Endothelial cell of umbilical vein (primary cell): ENCODE data around the gene AADAC. TPM values are rescaled to one million over a fixed set of nuclear protein-coding genes. Genes with fewer than 3 reads are reported as not detected.

Experiments used
- BruUV-seq: library from RNA; stranded (reverse); fragments of 400-500 nt; replicated peaks from 2 replicates; lab custom pipeline; 2021; lab: Mats Ljungman, UMichigan
- CTCF ChIA-PET: fragments of 300-600, 350-600 bp; sonication (Branson Sonifier 250); formaldehyde crosslinking; loops from one replicate; lab custom pipeline; 2021; ENCODE audit warnings: antibody characterized with exemption, inconsistent platforms; lab: Charles Lee
- POLR2A ChIA-PET: fragments of 300-600, 350-600 bp; sonication (Branson Sonifier 250); formaldehyde crosslinking; loops from one replicate; lab custom pipeline; 2021; ENCODE audit warnings: antibody characterized with exemption, inconsistent platforms; lab: Charles Lee
- DNase-seq: peaks from one replicate; pipeline ENCODE4 v3.0.0-alpha.2; 2011; ENCODE audit warnings: low read depth, low spot score
- FAIRE-seq: peaks from 2 replicates; lab custom pipeline; 2011; peaks lifted over from hg19 to GRCh38; lab: Jason Lieb, UNC
- H2AFZ ChIP-seq: 2 replicates; pipeline ENCODE4 v1.6.0; 2012; ENCODE audit warnings: low read depth, low read length, control low read depth, inconsistent platforms
- H3K27ac ChIP-seq: 2 replicates; pipeline ENCODE4 v1.5.1; 2011; ENCODE audit warnings: low read depth, mild to moderate bottlenecking, control low read depth, low read length, moderate library complexity; ENCODE audit not compliant: insufficient read depth
- H3K27me3 ChIP-seq, 2 experiments: 2 replicates each; pipeline versions ENCODE4 v1.6.0 to v1.6.1; 2011; ENCODE audit warnings: low read length in 2 of 2, mixed read lengths in 1 of 2; ENCODE audit not compliant: control insufficient read depth in 2 of 2, insufficient read depth in 2 of 2
- H3K36me3 ChIP-seq, 2 experiments: 2 replicates in 1 of 2; 3 replicates in 1 of 2; pipeline ENCODE4 v1.5.1; 2011; ENCODE audit warnings: low read length in 2 of 2, mild to moderate bottlenecking in 1 of 2, moderate library complexity in 1 of 2; ENCODE audit not compliant: control insufficient read depth in 2 of 2, insufficient read depth in 2 of 2; ENCODE audit errors: extremely low read depth in 1 of 2
- H3K4me1 ChIP-seq: 3 replicates; pipeline ENCODE4 v1.5.1; 2011; ENCODE audit warnings: mild to moderate bottlenecking, low read length; ENCODE audit not compliant: control insufficient read depth, insufficient read depth; ENCODE audit errors: extremely low read depth
- H3K4me2 ChIP-seq: 2 replicates; pipeline ENCODE4 v1.6.1; 2011; ENCODE audit warnings: low read length, control low read depth, mixed read lengths; ENCODE audit not compliant: insufficient read depth
- H3K4me3 ChIP-seq, 3 experiments: fragments of 200-600 bp in 1 of 3; sonication (generic), shearing (Covaris generic) in 1 of 3; replicated peaks in 1 of 3; 2 replicates each; pipeline ENCODE4 v1.5.1; 2011 to 2016; ENCODE audit warnings: control low read depth in 3 of 3, low read length in 3 of 3, mild to moderate bottlenecking in 2 of 3, inconsistent platforms in 1 of 3, low read depth in 1 of 3, moderate library complexity in 1 of 3; ENCODE audit not compliant: insufficient read depth in 1 of 3
- H3K79me2 ChIP-seq: 2 replicates; pipeline ENCODE4 v1.6.0; 2012; ENCODE audit warnings: low read length, inconsistent platforms; ENCODE audit not compliant: control insufficient read depth, insufficient read depth
- H3K9ac ChIP-seq: replicated peaks from 2 replicates; pipeline ENCODE3; 2011; ENCODE audit warnings: low read length, control low read depth; ENCODE audit not compliant: insufficient read depth; ENCODE audit errors: extremely low read depth
- H3K9me1 ChIP-seq: replicated peaks from 3 replicates; pipeline ENCODE4 v1.6.0; 2011; ENCODE audit warnings: mild to moderate bottlenecking, low read length; ENCODE audit not compliant: control insufficient read depth, insufficient read depth; ENCODE audit errors: extremely low read depth
- H3K9me3 ChIP-seq: replicated peaks from 2 replicates; pipeline ENCODE4 v1.5.1; 2012; ENCODE audit warnings: low read length, inconsistent platforms; ENCODE audit not compliant: control insufficient read depth, insufficient read depth
- H4K20me1 ChIP-seq: replicated peaks from 2 replicates; pipeline ENCODE3; 2011; ENCODE audit warnings: mild to moderate bottlenecking, low read length; ENCODE audit not compliant: control insufficient read depth, insufficient read depth; ENCODE audit errors: extremely low read depth
- EZH2 ChIP-seq: IDR thresholded peaks from 2 replicates; pipeline ENCODE4 v1.6.1; 2012; ENCODE audit warnings: borderline replicate concordance, low read depth, mild to moderate bottlenecking, moderate library complexity, low read length, inconsistent platforms; ENCODE audit not compliant: severe bottlenecking
- FOS ChIP-seq: IDR thresholded peaks from 2 replicates; pipeline ENCODE4 v1.6.1; 2011; ENCODE audit warnings: mild to moderate bottlenecking, low read length, moderate library complexity, borderline replicate concordance; ENCODE audit not compliant: insufficient read depth
- GATA2 ChIP-seq: IDR thresholded peaks from 2 replicates; pipeline ENCODE4 v1.7.0; 2011; ENCODE audit warnings: low read depth, mild to moderate bottlenecking, moderate library complexity, mixed read lengths, low read length; ENCODE audit not compliant: insufficient read length, insufficient read depth
- JUN ChIP-seq: IDR thresholded peaks from 2 replicates; pipeline ENCODE4 v1.6.1; 2011; ENCODE audit warnings: borderline replicate concordance, low read depth; ENCODE audit not compliant: insufficient read length, insufficient read depth
- MYC ChIP-seq: IDR thresholded peaks from one replicate; pipeline ENCODE4 v1.6.1; 2011; ENCODE audit warnings: mild to moderate bottlenecking, low read depth, low read length
- POLR2A ChIP-seq: IDR thresholded peaks from 2 replicates; pipeline ENCODE4 v1.6.1; 2012; ENCODE audit warnings: low read depth, mild to moderate bottlenecking, control low read depth, low read length
- POLR2AphosphoS5 ChIP-seq: IDR thresholded peaks from 2 replicates; pipeline ENCODE4 v1.6.1; 2012; ENCODE audit warnings: low read depth, mild to moderate bottlenecking, control low read depth, low read length, moderate library complexity; ENCODE audit not compliant: insufficient read depth
- dilution Hi-C: fragments of 300-500 bp; cut with MboI; formaldehyde crosslinking; loops from one replicate; pipeline ENCODE4 v1.15.0; 2019; ENCODE audit warnings: low sequenced_read_pairs; ENCODE audit not compliant: extremely low pct_ligation_motif_present
- intact Hi-C: fragments of 100-400 bp; cut with micrococcal nuclease; formaldehyde crosslinking; loops from one replicate; pipeline ENCODE4 v1.10.0; 2022
- polyA plus RNA-seq, 4 experiments: library from polyadenylated mRNA; depleted of rRNA in 3 of 4; stranded (reverse) in 3 of 4; unstranded in 1 of 4; fragments of >200 nt; gene quantifications; 2 replicates each; pipeline versions ENCODE4 v1.2.1 to v1.2.3, GENCODE V29; 2011 to 2012; ENCODE audit warnings: missing spikeins in 1 of 4
- total RNA-seq: library from RNA; stranded (reverse); gene quantifications from 2 replicates; pipeline ENCODE4 v1.2.3, GENCODE V29; 2021
- TF ChIP-seq, protein P1 (sequence below): IDR thresholded peaks from 2 replicates; pipeline ENCODE4 v1.6.1; 2011; ENCODE audit not compliant: insufficient read depth, insufficient read length
- TF ChIP-seq, protein P2 (sequence below), 2 donors: IDR thresholded peaks; 1 replicate in 1 of 2; 2 replicates in 1 of 2; pipeline ENCODE4 v1.5.1; 2011; ENCODE audit warnings: low read length in 2 of 2, mild to moderate bottlenecking in 2 of 2, moderate library complexity in 2 of 2, control low read depth in 1 of 2, inconsistent platforms in 1 of 2, low read depth in 1 of 2; ENCODE audit not compliant: insufficient read depth in 1 of 2; ENCODE audit errors: extremely low read depth in 1 of 2

The AADAC gene
- total and polyA plus RNA-seq, 2 donors (not counting 3 experiments of a cell fraction or from before 2014, with no cell fraction given): 0.27 to 0.62 TPM

DNA sequence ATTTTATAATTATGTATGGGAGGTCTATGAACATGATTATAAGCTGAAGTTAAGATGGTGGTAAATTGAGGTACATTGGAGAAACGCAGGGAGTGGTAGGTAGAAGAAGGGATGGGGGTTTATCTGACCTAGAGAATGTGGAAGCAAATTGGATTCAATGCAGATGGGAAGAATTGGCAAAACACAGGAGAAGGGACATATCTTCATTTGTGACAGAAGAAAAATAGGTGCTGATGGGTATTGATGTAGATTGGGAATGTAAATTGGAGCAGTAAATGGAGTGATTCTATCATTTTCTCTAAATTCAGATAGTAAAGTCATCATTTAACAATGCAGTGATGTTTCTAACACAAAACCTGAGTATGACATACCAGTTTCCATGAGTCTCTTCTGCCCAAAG, 39.7 kb upstream of the AADAC start:
- CTCF ChIA-PET: interaction anchor here (1.2 kb wide), 1 partner anchor 144 kb away, joined by 3 read pairs; no protein-coding TSS in a partner anchor
- intact Hi-C loops: loop anchor here (5.0 kb wide), 1 partner anchor 1012 kb away; the partner anchor contains the start of gene SIAH2

More for the DNA sequence above, 39.7 kb upstream of the AADAC start:
- Histone ChIP-seq H3K9ac (no peak overlapping the region), H3K36me3 (no peaks in the 10 kb centered on the region), H3K4me1 (peaks cover 30% of the 10 kb centered on the region), H3K9me3 (no peaks in the 10 kb centered on the region), H3K27me3 (no peaks in the 10 kb centered on the region), H3K79me2 (peaks cover 3% of the 10 kb centered on the region), H3K9me1 (no peaks in the 10 kb centered on the region), H4K20me1 (no peaks in the 10 kb centered on the region), H3K4me3 (no peak overlapping the region), H3K4me2 (no peak overlapping the region), H3K27ac (no peak overlapping the region), H2AFZ (no peak overlapping the region)
- DNase-seq: no peak
- dilution Hi-C loops: no loop called here
- no TSS peak for BruUV-seq
- TF ChIP-seq POLR2AphosphoS5 (no peak), FOS (no peak), JUN (no peak), MYC (no peak), POLR2A (no peak), GATA2 (no peak), EZH2 (no peak)
- TF ChIP-seq, protein P1, sequence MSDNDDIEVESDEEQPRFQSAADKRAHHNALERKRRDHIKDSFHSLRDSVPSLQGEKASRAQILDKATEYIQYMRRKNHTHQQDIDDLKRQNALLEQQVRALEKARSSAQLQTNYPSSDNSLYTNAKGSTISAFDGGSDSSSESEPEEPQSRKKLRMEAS: no peak
- TF ChIP-seq, protein P2, sequence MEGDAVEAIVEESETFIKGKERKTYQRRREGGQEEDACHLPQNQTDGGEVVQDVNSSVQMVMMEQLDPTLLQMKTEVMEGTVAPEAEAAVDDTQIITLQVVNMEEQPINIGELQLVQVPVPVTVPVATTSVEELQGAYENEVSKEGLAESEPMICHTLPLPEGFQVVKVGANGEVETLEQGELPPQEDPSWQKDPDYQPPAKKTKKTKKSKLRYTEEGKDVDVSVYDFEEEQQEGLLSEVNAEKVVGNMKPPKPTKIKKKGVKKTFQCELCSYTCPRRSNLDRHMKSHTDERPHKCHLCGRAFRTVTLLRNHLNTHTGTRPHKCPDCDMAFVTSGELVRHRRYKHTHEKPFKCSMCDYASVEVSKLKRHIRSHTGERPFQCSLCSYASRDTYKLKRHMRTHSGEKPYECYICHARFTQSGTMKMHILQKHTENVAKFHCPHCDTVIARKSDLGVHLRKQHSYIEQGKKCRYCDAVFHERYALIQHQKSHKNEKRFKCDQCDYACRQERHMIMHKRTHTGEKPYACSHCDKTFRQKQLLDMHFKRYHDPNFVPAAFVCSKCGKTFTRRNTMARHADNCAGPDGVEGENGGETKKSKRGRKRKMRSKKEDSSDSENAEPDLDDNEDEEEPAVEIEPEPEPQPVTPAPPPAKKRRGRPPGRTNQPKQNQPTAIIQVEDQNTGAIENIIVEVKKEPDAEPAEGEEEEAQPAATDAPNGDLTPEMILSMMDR (IDR thresholded peaks at IDR 0.05; ENCODE audit: extremely low read depth in 1 of 2, insufficient read depth in 1 of 2, low read depth in 1 of 2, low read length in 2 of 2): no peak
- no peak for FAIRE-seq
- POLR2A ChIA-PET: no interaction called here
